OCI-LY7 (cell line): Measurements from ENCODE around the gene INS. TPM values are rescaled to one million over a fixed set of nuclear protein-coding genes. Genes with fewer than 3 reads are reported as not detected.

Experiments used
- BruUV-seq: library from RNA; stranded (reverse); fragments of 400-500 nt; replicated peaks from 2 replicates; lab custom pipeline; 2021; lab: Mats Ljungman, UMichigan
- CTCF ChIA-PET: fragments of 300-600 bp; sonication (Branson Sonifier 250); formaldehyde crosslinking; loops from one replicate; lab custom pipeline; 2022; ENCODE audit warnings: antibody characterized with exemption; ENCODE audit not compliant: unreplicated experiment; lab: Charles Lee
- POLR2A ChIA-PET: fragments of 300-600 bp; sonication (Branson Sonifier 250); formaldehyde crosslinking; loops from one replicate; lab custom pipeline; 2022; ENCODE audit warnings: antibody characterized with exemption; lab: Charles Lee
- DNase-seq: peaks from one replicate; pipeline ENCODE4 v3.0.0-alpha.2; 2015; ENCODE audit warnings: low spot score
- H2AFZ ChIP-seq: fragments of 200-600 bp; sonication (generic), shearing (Covaris generic); 2 replicates; pipeline ENCODE4 v1.6.1; 2014; ENCODE audit warnings: mild to moderate bottlenecking, antibody characterized with exemption, low read length, moderate library complexity
- H3K27ac ChIP-seq: fragments of 200-600 bp; sonication (generic); 2 replicates; pipeline ENCODE4 v1.5.1; 2014; ENCODE audit warnings: mixed run types, low read depth, mild to moderate bottlenecking, moderate library complexity, low read length, inconsistent platforms; ENCODE audit not compliant: poor library complexity, severe bottlenecking
- H3K36me3 ChIP-seq: fragments of 200-600 bp; sonication (generic); 2 replicates; pipeline ENCODE4 v1.6.1; 2014; ENCODE audit warnings: mild to moderate bottlenecking, antibody characterized with exemption, low read length, moderate library complexity, mixed read lengths; ENCODE audit not compliant: insufficient read depth
- H3K4me1 ChIP-seq: fragments of 200-600 bp; sonication (generic); 2 replicates; pipeline ENCODE4 v1.5.1; 2014; ENCODE audit warnings: mild to moderate bottlenecking, low read length; ENCODE audit not compliant: insufficient read depth, poor library complexity, severe bottlenecking
- H3K4me2 ChIP-seq: fragments of 200-600 bp; sonication (generic); 2 replicates; pipeline ENCODE4 v1.6.1; 2014; ENCODE audit warnings: mild to moderate bottlenecking, low read length
- H3K4me3 ChIP-seq: fragments of 200-600 bp; sonication (generic); 2 replicates; pipeline ENCODE4 v1.5.1; 2014; ENCODE audit warnings: mild to moderate bottlenecking, low read depth, low read length; ENCODE audit not compliant: poor library complexity, severe bottlenecking
- H3K79me2 ChIP-seq: fragments of 200-600 bp; sonication (generic); 2 replicates; pipeline ENCODE4 v1.6.1; 2016; ENCODE audit warnings: low read depth, mild to moderate bottlenecking, low read length, moderate library complexity, mixed read lengths; ENCODE audit not compliant: insufficient read depth
- H3K9me2 ChIP-seq: fragments of 200-600 bp; sonication (generic); 2 replicates; pipeline ENCODE4 v1.6.1; 2016; ENCODE audit warnings: mild to moderate bottlenecking, low read length, mixed read lengths; ENCODE audit not compliant: insufficient read depth
- H3K9me3 ChIP-seq: fragments of 200-600 bp; sonication (generic); 2 replicates; pipeline ENCODE4 v1.6.1; 2014; ENCODE audit warnings: mild to moderate bottlenecking, mixed run types, low read length, mixed read lengths
- H4K20me1 ChIP-seq: fragments of 200-600 bp; sonication (generic); 2 replicates; pipeline ENCODE4 v1.6.1; 2014; ENCODE audit warnings: mild to moderate bottlenecking, antibody characterized with exemption, low read length, moderate library complexity, mixed read lengths; ENCODE audit not compliant: insufficient read depth
- CTCF ChIP-seq: fragments of 200-600 bp; sonication (generic); conservative IDR thresholded peaks from 2 replicates; pipeline ENCODE4 v1.5.1; 2014; ENCODE audit warnings: mild to moderate bottlenecking, antibody characterized with exemption, low read length, moderate library complexity, mixed read lengths
- EZH2phosphoT487 ChIP-seq: fragments of 200-600 bp; sonication (generic); IDR thresholded peaks from 2 replicates; pipeline ENCODE4 v1.6.1; 2018; ENCODE audit warnings: low read depth, borderline replicate concordance, mild to moderate bottlenecking, mixed run types, antibody characterized with exemption, low read length, moderate library complexity, mixed read lengths
- intact Hi-C: fragments of 100-400 bp; cut with micrococcal nuclease; formaldehyde crosslinking; loops from one replicate; pipeline ENCODE4 v1.10.0; 2022; ENCODE audit not compliant: unreplicated experiment
- total RNA-seq, 2 experiments: library from RNA; depleted of rRNA in 1 of 2; stranded (reverse); fragments of >200 nt in 1 of 2; shearing (Covaris generic) in 1 of 2; gene quantifications; 2 replicates each; pipeline ENCODE4 v1.2.3, GENCODE V29; 2014 to 2022

Gene INS
- total RNA-seq, 2 experiments from 2014 or later: not detected

GRCh38 chr11:2157294-2158040, 3.5 kb downstream of the INS start:
- ChIA-PET CTCF (no interaction called here), POLR2A (no interaction called here)
- intact Hi-C loops: loop anchor here (10.0 kb wide), 1 partner anchor 503 kb away; no protein-coding TSS in a partner anchor

GRCh38 chr11:2156416-2157182, 4.4 kb downstream of the INS start:
- DNase-seq: peak; percentile 46
- POLR2A ChIA-PET: no interaction called here
- no peaks in the 10 kb centered on the region for H3K36me3 ChIP-seq
- BruUV-seq: no TSS peak
- no peaks in the 10 kb centered on the region for H3K9me3 ChIP-seq
- no peak overlapping the region for H3K4me2 ChIP-seq
- peak; percentile 78 for TF ChIP-seq CTCF
- TF ChIP-seq EZH2phosphoT487: no peak
- H3K79me2 ChIP-seq: no peaks in the 10 kb centered on the region
- H4K20me1 ChIP-seq: no peaks in the 10 kb centered on the region
- H2AFZ ChIP-seq: no peak overlapping the region
- no peaks in the 10 kb centered on the region for H3K9me2 ChIP-seq
- no peak overlapping the region for H3K27ac ChIP-seq
- no peak overlapping the region for H3K4me3 ChIP-seq
- intact Hi-C loops: loop anchor here (10.0 kb wide), 1 partner anchor 502 kb away; no protein-coding TSS in a partner anchor
- CTCF ChIA-PET: no interaction called here
- H3K4me1 ChIP-seq: peaks cover 3% of the 10 kb centered on the region

More at GRCh38 chr11:2157294-2158040, 3.5 kb downstream of the INS start:
- H3K4me3 ChIP-seq: no peak overlapping the region
- H3K9me3 ChIP-seq: no peaks in the 10 kb centered on the region
- TF ChIP-seq EZH2phosphoT487 (no peak), CTCF (no peak)
- H3K4me1 ChIP-seq: no peaks in the 10 kb centered on the region
- H2AFZ ChIP-seq: no peak overlapping the region
- no peak overlapping the region for H3K4me2 ChIP-seq
- no peaks in the 10 kb centered on the region for H3K79me2 ChIP-seq
- H3K9me2 ChIP-seq: no peaks in the 10 kb centered on the region
- no peak overlapping the region for H3K27ac ChIP-seq
- H4K20me1 ChIP-seq: no peaks in the 10 kb centered on the region
- no TSS peak for BruUV-seq
- no peaks in the 10 kb centered on the region for H3K36me3 ChIP-seq
- DNase-seq: no peak
